Transverse colon (tissue), 4 donors: ENCODE measurements around the gene PLA2G2C. TPM values are rescaled to one million over a fixed set of nuclear protein-coding genes. Genes with fewer than 3 reads are reported as not detected.

Experiments
- DNase-seq: peaks from one replicate; pipeline ENCODE4 v3.0.0-alpha.2; 2019
- H3K27ac ChIP-seq, 4 donors: fragments of 200-600 bp; sonication (generic); 2 replicates each; pipeline ENCODE4 v1.5.1; 2016 to 2018; ENCODE audit warnings: inconsistent platforms in 4 of 4
- H3K27me3 ChIP-seq: fragments of 200-600 bp; sonication (generic); 2 replicates; pipeline ENCODE4 v1.5.1; 2017; ENCODE audit warnings: inconsistent platforms
- H3K36me3 ChIP-seq, 4 donors: fragments of 200-600 bp; sonication (generic); 2 replicates each; pipeline ENCODE4 v1.5.1; 2017 to 2019; ENCODE audit warnings: inconsistent platforms in 4 of 4
- H3K4me1 ChIP-seq, 4 donors: fragments of 200-600 bp; sonication (generic); 2 replicates each; pipeline ENCODE4 v1.5.1; 2017 to 2020; ENCODE audit warnings: inconsistent platforms in 4 of 4
- H3K4me3 ChIP-seq, 4 donors: fragments of 200-600 bp; sonication (generic); 1 replicate in 1 of 4; 2 replicates in 3 of 4; pipeline versions ENCODE4 v1.5.1 to v1.6.1; 2017 to 2019; ENCODE audit warnings: inconsistent platforms in 4 of 4
- H3K9me3 ChIP-seq, 2 donors: fragments of 200-600 bp; sonication (generic); 2 replicates each; pipeline ENCODE4 v1.5.1; 2017 to 2019; ENCODE audit warnings: inconsistent platforms in 2 of 2
- EP300 ChIP-seq: sonication (generic); formaldehyde crosslinking; IDR thresholded peaks from one replicate; pipeline ENCODE4 v1.6.1; 2017; ENCODE audit warnings: antibody characterized with exemption, low read depth
- POLR2A ChIP-seq: fragments of 450-650 bp; IDR thresholded peaks from one replicate; pipeline ENCODE4 v1.6.1; 2016; ENCODE audit warnings: antibody characterized with exemption, mild to moderate bottlenecking, moderate library complexity
- POLR2AphosphoS5 ChIP-seq, 3 donors: sonication (generic); formaldehyde crosslinking; IDR thresholded peaks; one replicate each; pipeline ENCODE4 v1.6.1; 2016; ENCODE audit warnings: antibody characterized with exemption in 3 of 3
- WGBS, 2 donors: methylation state at CpG; one replicate each; pipeline ENCODE4 v1.1.5; 2018; ENCODE audit warnings: low coverage in 1 of 2; 5-methylcytosine and 5-hydroxymethylcytosine counted together
- in situ Hi-C, 4 donors: fragments of 200-750 bp; cut with MboI; loops; one replicate each; pipeline versions ENCODE4 v1.15.0 to v1.15.1; 2017; ENCODE audit warnings: low sequenced_read_pairs in 3 of 4, low pct_ligation_motif_present in 1 of 4, low pct_unique_long_range_greater_than_20kb in 1 of 4
- intact Hi-C: fragments of 100-400 bp; cut with DNase I; formaldehyde crosslinking; loops from one replicate; pipeline ENCODE4 v1.15.1; 2023; ENCODE audit warnings: low total_unique reads
- total RNA-seq, 4 donors: library from RNA; depleted of rRNA; stranded (reverse); fragments of >200 nt; gene quantifications; one replicate each; pipeline ENCODE4 v1.1.0, GENCODE V29; 2016
- TF ChIP-seq, protein P1 (sequence below), 5 experiments: fragments of 200-600 bp in 3 of 5; fragments of 450-650 bp in 2 of 5; sonication (generic) in 3 of 5; IDR thresholded peaks; 1 replicate in 2 of 5; 2 replicates in 3 of 5; pipeline ENCODE4 v1.5.1; 2016 to 2017; ENCODE audit warnings: antibody characterized with exemption in 5 of 5, inconsistent platforms in 3 of 5, mild to moderate bottlenecking in 2 of 5, moderate library complexity in 1 of 5

The PLA2G2C gene
- total RNA-seq, 4 donors from 2014 or later, result 0.14 to 4.1 (median 0.16) TPM; not detected in 1

DNA sequence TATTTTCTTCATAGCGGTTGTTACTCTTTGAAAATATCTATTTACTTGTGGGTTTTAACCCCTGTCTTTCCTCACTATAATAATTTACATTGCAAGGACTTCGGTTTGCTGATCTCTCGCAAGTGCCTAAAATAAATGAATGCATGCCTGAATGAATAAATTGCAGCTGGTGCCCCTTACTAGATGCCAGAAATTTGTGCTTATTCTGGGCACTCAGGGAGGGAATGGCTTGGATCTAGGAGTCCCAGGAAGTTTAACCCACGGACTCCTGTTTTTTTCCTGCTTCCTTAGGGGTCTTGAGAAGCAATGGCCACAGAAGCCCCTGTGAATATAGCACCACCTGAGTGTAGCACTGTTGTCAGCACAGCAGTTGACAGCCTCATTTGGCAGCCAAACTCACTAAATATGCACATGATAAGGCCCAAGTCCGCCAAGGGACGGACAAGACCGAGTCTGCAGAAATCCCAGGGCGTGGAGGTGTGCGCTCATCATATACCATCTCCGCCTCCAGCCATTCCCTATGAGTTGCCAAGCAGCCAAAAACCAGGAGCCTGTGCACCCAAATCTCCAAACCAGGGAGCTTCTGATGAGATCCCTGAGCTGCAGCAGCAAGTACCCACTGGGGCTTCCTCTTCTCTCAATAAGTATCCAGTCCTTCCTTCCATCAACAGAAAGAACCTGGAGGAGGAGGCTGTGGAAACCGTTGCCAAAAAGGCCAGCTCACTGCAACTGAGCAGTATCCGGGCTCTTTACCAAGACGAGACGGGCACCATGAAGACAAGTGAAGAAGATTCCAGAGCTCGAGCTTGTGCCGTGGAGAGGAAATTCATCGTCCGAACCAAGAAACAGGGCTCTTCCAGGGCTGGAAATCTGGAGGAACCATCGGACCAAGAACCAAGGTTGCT is 4.2 kb upstream of the PLA2G2C start:
- WGBS, 2 donors, result 88% methylated on average over 13 to 19 of the region's 19 CpGs
- H3K4me3 ChIP-seq, result no peak overlapping the region
- no peaks in the 10 kb centered on the region for H3K9me3 ChIP-seq
- in situ Hi-C loops, result no loop called here
- TF ChIP-seq POLR2AphosphoS5 (IDR thresholded peaks at IDR 0.05) (no peak), EP300 (no peak), POLR2A (no peak)
- TF ChIP-seq, protein P1, sequence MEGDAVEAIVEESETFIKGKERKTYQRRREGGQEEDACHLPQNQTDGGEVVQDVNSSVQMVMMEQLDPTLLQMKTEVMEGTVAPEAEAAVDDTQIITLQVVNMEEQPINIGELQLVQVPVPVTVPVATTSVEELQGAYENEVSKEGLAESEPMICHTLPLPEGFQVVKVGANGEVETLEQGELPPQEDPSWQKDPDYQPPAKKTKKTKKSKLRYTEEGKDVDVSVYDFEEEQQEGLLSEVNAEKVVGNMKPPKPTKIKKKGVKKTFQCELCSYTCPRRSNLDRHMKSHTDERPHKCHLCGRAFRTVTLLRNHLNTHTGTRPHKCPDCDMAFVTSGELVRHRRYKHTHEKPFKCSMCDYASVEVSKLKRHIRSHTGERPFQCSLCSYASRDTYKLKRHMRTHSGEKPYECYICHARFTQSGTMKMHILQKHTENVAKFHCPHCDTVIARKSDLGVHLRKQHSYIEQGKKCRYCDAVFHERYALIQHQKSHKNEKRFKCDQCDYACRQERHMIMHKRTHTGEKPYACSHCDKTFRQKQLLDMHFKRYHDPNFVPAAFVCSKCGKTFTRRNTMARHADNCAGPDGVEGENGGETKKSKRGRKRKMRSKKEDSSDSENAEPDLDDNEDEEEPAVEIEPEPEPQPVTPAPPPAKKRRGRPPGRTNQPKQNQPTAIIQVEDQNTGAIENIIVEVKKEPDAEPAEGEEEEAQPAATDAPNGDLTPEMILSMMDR (IDR thresholded peaks at IDR 0.05), result no peak
- intact Hi-C loops, result no loop called here
- no peak for DNase-seq
- H3K4me1 ChIP-seq, result peaks cover 8 to 56% (median 45%) of the 10 kb centered on the region in 4 donors
- H3K27me3 ChIP-seq, result no peaks in the 10 kb centered on the region
- H3K36me3 ChIP-seq, result no peaks in the 10 kb centered on the region
- H3K27ac ChIP-seq, result no peak overlapping the region

DNA sequence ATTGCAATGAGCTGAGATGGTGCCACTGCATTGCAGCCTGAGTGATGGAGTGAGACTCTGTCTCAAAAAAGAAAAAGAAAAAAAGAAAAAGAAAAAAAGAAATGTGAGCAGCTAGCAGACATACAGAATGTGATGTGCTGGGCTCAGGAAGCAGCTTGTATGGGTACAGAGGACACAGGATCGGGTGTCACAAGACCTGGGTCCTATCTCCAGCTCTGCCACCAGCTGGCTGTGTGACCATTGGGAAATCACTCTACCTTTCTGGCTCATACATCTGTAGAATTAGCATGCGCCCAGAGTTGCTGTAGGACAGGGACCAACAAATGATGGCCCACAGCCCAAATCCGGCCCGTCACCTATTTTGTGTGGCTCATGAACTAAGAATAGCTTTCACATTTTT is 3.3 kb upstream of the PLA2G2C start:
- WGBS, 2 donors, result 83 to 92% methylated on average over 4 of the region's 4 CpGs
- intact Hi-C loops, result no loop called here
- Histone ChIP-seq H3K9me3 (no peaks in the 10 kb centered on the region), H3K27ac (no peak overlapping the region), H3K36me3 (no peaks in the 10 kb centered on the region), H3K27me3 (no peaks in the 10 kb centered on the region), H3K4me3 (no peak overlapping the region), H3K4me1 (peaks cover 8 to 56% (median 45%) of the 10 kb centered on the region in 4 donors)
- DNase-seq, result no peak
- in situ Hi-C loops, result no loop called here
- TF ChIP-seq POLR2A (no peak), EP300 (no peak), POLR2AphosphoS5 (IDR thresholded peaks at IDR 0.05) (no peak)
- TF ChIP-seq, protein P1 (IDR thresholded peaks at IDR 0.05), result no peak

DNA sequence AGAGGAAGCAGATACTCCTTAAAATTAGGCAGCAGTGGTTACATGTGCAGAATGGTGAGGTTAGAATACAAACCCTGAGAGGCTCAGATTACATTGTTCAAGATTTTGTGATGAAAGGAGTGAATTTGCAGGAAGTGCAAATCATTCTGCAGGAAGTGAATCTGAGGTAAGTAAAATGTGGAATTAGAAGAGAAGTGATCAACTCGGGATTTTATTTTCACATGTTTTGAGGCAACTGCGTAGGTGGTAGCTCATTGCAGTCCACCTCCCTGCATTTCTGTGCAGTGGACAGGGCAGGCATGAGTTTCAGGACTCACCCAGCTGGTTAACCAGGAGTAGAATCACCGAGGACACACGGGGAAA is 2.1 kb upstream of the PLA2G2C start:
- no peaks in the 10 kb centered on the region for H3K9me3 ChIP-seq
- peak overlapping the region; percentile 76 to 92 (median 88) for H3K27ac ChIP-seq
- WGBS, 2 donors, result 69 to 78% methylated on average over 4 of the region's 4 CpGs
- no peaks in the 10 kb centered on the region for H3K36me3 ChIP-seq
- H3K4me3 ChIP-seq, result no peak overlapping the region
- peaks cover 10 to 56% (median 43%) of the 10 kb centered on the region in 4 donors for H3K4me1 ChIP-seq
- H3K27me3 ChIP-seq, result no peaks in the 10 kb centered on the region
- DNase-seq, result no peak
- in situ Hi-C loops, result no loop called here
- TF ChIP-seq EP300, result no peak
- TF ChIP-seq POLR2A, result no peak
- TF ChIP-seq, protein P1 (IDR thresholded peaks at IDR 0.05), result no peak
- TF ChIP-seq POLR2AphosphoS5 (IDR thresholded peaks at IDR 0.05), result no peak
- intact Hi-C loops, result no loop called here

DNA sequence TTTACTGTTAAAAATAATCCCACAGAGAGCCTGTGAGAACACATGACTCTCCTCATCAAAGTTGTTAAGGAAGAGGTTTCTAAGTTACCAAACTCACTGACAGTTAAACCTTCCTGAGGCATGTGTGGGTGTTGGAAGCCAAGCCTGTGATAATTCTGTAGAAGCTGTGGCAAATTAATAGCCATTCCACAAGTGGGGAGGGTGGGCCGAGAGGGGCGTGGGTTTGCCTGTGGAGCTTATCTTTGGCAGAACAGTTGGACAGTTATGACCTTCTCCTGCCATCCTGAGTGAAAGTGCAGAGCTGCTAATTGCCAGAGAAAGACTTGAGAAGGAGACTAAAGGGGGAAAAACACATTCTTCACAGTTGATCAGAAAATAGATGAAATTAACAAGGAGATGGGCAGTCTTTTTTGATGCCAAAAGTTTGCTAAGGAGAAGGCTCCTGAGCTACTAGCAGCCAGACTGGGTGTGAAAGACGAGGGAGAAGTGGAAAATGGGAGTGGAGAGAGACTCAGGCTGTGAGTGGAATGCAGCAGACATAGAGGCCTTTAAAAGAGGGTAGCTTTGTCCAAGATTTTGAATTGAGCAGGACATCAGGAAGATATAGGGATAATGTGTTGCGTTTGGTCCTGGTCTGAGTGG is 1.6 kb upstream of the PLA2G2C start:
- H3K36me3 ChIP-seq, result no peaks in the 10 kb centered on the region
- no peaks in the 10 kb centered on the region for H3K27me3 ChIP-seq
- WGBS, 2 donors, result 33 to 40% methylated on average over 1 to 4 of the region's 4 CpGs
- TF ChIP-seq EP300 (no peak), POLR2AphosphoS5 (IDR thresholded peaks at IDR 0.05) (no peak), POLR2A (no peak)
- TF ChIP-seq, protein P1 (IDR thresholded peaks at IDR 0.05), result no peak
- peaks cover 14 to 60% (median 47%) of the 10 kb centered on the region in 4 donors for H3K4me1 ChIP-seq
- in situ Hi-C loops (no loop called here), intact Hi-C loops (no loop called here)
- peak overlapping the region; percentile 76 to 92 (median 88) for H3K27ac ChIP-seq
- H3K4me3 ChIP-seq, result no peak overlapping the region
- DNase-seq, result no peak
- no peaks in the 10 kb centered on the region for H3K9me3 ChIP-seq
